ENCODE results near the gene CCL14. TPM values are rescaled to one million over a fixed set of nuclear protein-coding genes. Genes with fewer than 3 reads are reported as not detected.

The CCL14 gene
- total and polyA plus RNA-seq, 2 of the 13 experiments (the other 11 are each of a cell fraction or from before 2014, with no cell fraction given): 1.1 to 1.7 TPM

- TF ChIP-seq ADNP (CRISPR knock-in tag; IDR thresholded peaks at IDR 0.05): peak; percentile 73; the same call in 1 of the 2 replicates
- no peak for TF ChIP-seq ZNF235 (CRISPR knock-in tag; IDR thresholded peaks at IDR 0.05; ENCODE audit: borderline replicate concordance)
- TF ChIP-seq MBNL3 (CRISPR knock-in tag; conservative IDR thresholded peaks at IDR 0.05): 0 out of 2 replicates have a peak, but pooled peaks have one; percentile 41
- 0 out of 2 replicates have a peak, but pooled peaks have one; percentile 34 for TF ChIP-seq MYC (CRISPR knock-in tag; IDR thresholded peaks at IDR 0.05; ENCODE audit: borderline replicate concordance)
- TF ChIP-seq ZMYM3 (CRISPR knock-in tag; IDR thresholded peaks at IDR 0.05): peak; percentile 89
Observed at GRCh38 chr17:35972535-35972934, 14.0 kb downstream of the CCL14 start (continued).

GRCh38 chr17:35972066-35972465 lies 14.5 kb downstream of the CCL14 start:
- in situ Hi-C loops (cut with HindIII; ENCODE audit: extremely low pct_ligation_motif_present, low pct_unique_long_range_greater_than_20kb) (loop anchor here (5.0 to 25.0 kb wide), 4 partner anchors 35 to 515 kb away; partner anchors contain the start of gene ZNHIT3), intact Hi-C loops (cut with micrococcal nuclease; ENCODE audit: unreplicated experiment) (no loop called here)
- no peak for ATAC-seq
- Histone ChIP-seq H3K27me3 (ENCODE audit: control insufficient read depth in 1 of 2, insufficient read depth in 2 of 2, low read length in 2 of 2) (no peaks in the 10 kb centered on the region), H3K4me3 (replicated peaks in 1 of 3; ENCODE audit: insufficient read depth in 1 of 3, low read depth in 2 of 3, low read length in 3 of 3) (no peak overlapping the region), H2AFZ (ENCODE audit: low read length) (no peak overlapping the region), H3K4me1 (ENCODE audit: insufficient read depth, low read length) (peaks cover 92% of the 10 kb centered on the region), H3K79me2 (ENCODE audit: insufficient read depth, low read length) (no peaks in the 10 kb centered on the region), H3K4me2 (ENCODE audit: low read depth, low read length) (peak overlapping the region; percentile 68), H3K27ac (ENCODE audit: extremely low read length, insufficient read depth, low read length) (peak overlapping the region; percentile 85), H3K9me3 (ENCODE audit: low read length) (no peaks in the 10 kb centered on the region), H4K20me1 (ENCODE audit: insufficient read depth, low read length) (no peaks in the 10 kb centered on the region), H3K9ac (ENCODE audit: insufficient read depth, low read depth, low read length) (peak overlapping the region; percentile 48; the same call in 1 of the 2 replicates), H3K36me3 (replicated peaks in 1 of 2; ENCODE audit: control insufficient read depth in 1 of 2, insufficient read depth in 2 of 2, low read length in 2 of 2) (no peaks in the 10 kb centered on the region)
- ChIA-PET CTCF (ENCODE audit: low intra/inter-chr PET ratio, low total read pairs) (no interaction called here), POLR2A (interaction anchor here (1.8 to 5.9 kb wide), 8 partner anchors 10 to 175 kb away, joined by 5 to 197 read pairs (median 24); partner anchors contain the start of genes CCL15 and CCL16)
- peak; percentile 40 for DNase-seq (ENCODE audit: low spot score)
- FAIRE-seq: no peak
- 40% methylated on average over 1 of the region's 1 CpG for WGBS (ENCODE audit: low lambda C conversion rate)
- no TSS peak for BruUV-seq (replicated peaks)
- TF ChIP-seq GLI4 (CRISPR knock-in tag; IDR thresholded peaks at IDR 0.05; ENCODE audit: borderline replicate concordance) (no peak), MEIS1 (CRISPR knock-in tag; IDR thresholded peaks at IDR 0.05; ENCODE audit: borderline replicate concordance) (no peak), ZNF629 (CRISPR knock-in tag; conservative IDR thresholded peaks at IDR 0.05) (peak; percentile 65), ZNF878 (CRISPR knock-in tag; IDR thresholded peaks at IDR 0.05) (no peak), SRSF4 (IDR thresholded peaks at IDR 0.05; ENCODE audit: low read depth, low read length, poor library complexity, severe bottlenecking) (no peak), ASH2L (IDR thresholded peaks at IDR 0.05; ENCODE audit: insufficient read length, low read depth, low read length) (no peak), MTF2 (CRISPR knock-in tag; IDR thresholded peaks at IDR 0.05; ENCODE audit: borderline replicate concordance) (no peak), ZBTB3 (CRISPR knock-in tag; IDR thresholded peaks at IDR 0.05; ENCODE audit: borderline replicate concordance, low read depth) (no peak), EED (CRISPR knock-in tag; IDR thresholded peaks at IDR 0.05) (no peak), NFE2L2 (IDR thresholded peaks at IDR 0.05; ENCODE audit: low read length) (no peak), ARHGAP35 (CRISPR knock-in tag; IDR thresholded peaks at IDR 0.05; ENCODE audit: borderline replicate concordance) (no peak), SOX13 (IDR thresholded peaks at IDR 0.05) (no peak), SOX13 (CRISPR knock-in tag; conservative IDR thresholded peaks at IDR 0.05 in 1 of 2, IDR thresholded peaks at IDR 0.05 in 1 of 2) (no peak), REL (CRISPR knock-in tag; conservative IDR thresholded peaks at IDR 0.05) (no peak), HDAC6 (IDR thresholded peaks at IDR 0.05; ENCODE audit: low read depth, low read length) (no peak), ZNF589 (CRISPR knock-in tag; conservative IDR thresholded peaks at IDR 0.05) (no peak), CTCF (CRISPR knock-in tag; IDR thresholded peaks at IDR 0.05) (0 out of 2 replicates have a peak, but pooled peaks have one; percentile 1), ZNF124 (CRISPR knock-in tag; IDR thresholded peaks at IDR 0.05) (no peak)
